Measurements from ENCODE around the gene GRM8. TPM values are rescaled to one million over a fixed set of nuclear protein-coding genes. Genes with fewer than 3 reads are reported as not detected.

The GRM8 gene
- total RNA-seq, 1 experiment from 2014 or later, result 1.8 TPM

GRCh38 chr7:127029823-127030222 is 222.9 kb downstream of the GRM8 start:
- Histone ChIP-seq H3K79me1 (ENCODE audit: insufficient read depth, low read depth, low read length, poor library complexity, severe bottlenecking) (no peaks in the 10 kb centered on the region), H4K8ac (replicated peaks; ENCODE audit: insufficient read length, low read depth, low read length) (no peak overlapping the region), H4K91ac (ENCODE audit: insufficient read length, low read depth, low read length) (no peak overlapping the region), H2BK120ac (ENCODE audit: low read depth, low read length, poor library complexity, severe bottlenecking) (no peak overlapping the region), H4K5ac (ENCODE audit: insufficient read length, low read depth, low read length) (no peak overlapping the region), H3K27me3 (ENCODE audit: insufficient read depth, low read length) (no peaks in the 10 kb centered on the region), H3K79me2 (ENCODE audit: insufficient read depth, low read length) (no peaks in the 10 kb centered on the region), H3K27ac (ENCODE audit: insufficient read length, low read depth, low read length) (no peak overlapping the region), H3K14ac (ENCODE audit: insufficient read depth, low read length) (no peak overlapping the region), H3K9me3 (ENCODE audit: control insufficient read depth, low read depth, low read length) (no peaks in the 10 kb centered on the region), H2AFZ (ENCODE audit: low read length) (no peak overlapping the region), H2BK12ac (ENCODE audit: insufficient read length, low read depth, low read length) (no peak overlapping the region), H4K20me1 (ENCODE audit: control insufficient read depth, insufficient read depth, insufficient read length) (no peaks in the 10 kb centered on the region), H3K4me2 (ENCODE audit: insufficient read depth, insufficient read length, low read length) (no peak overlapping the region), H3T11ph (ENCODE audit: low read length) (no peak overlapping the region), H3K56ac (ENCODE audit: insufficient read length, low read depth, low read length) (no peak overlapping the region), H3K23ac (ENCODE audit: insufficient read length, low read depth, low read length) (no peak overlapping the region), H3K4ac (ENCODE audit: low read depth, low read length) (no peak overlapping the region), H3K4me1 (ENCODE audit: insufficient read depth, low read length) (no peaks in the 10 kb centered on the region), H3K23me2 (ENCODE audit: insufficient read length, low read depth, low read length, poor library complexity, severe bottlenecking) (no peaks in the 10 kb centered on the region), H2BK5ac (ENCODE audit: insufficient read length, low read length) (no peak overlapping the region), H3K18ac (ENCODE audit: insufficient read length, low read depth, low read length) (no peak overlapping the region), H2AK5ac (ENCODE audit: insufficient read length, low read length) (no peak overlapping the region), H2BK20ac (ENCODE audit: low read depth, low read length, poor library complexity, severe bottlenecking) (no peak overlapping the region), H2BK15ac (ENCODE audit: low read depth, low read length) (no peak overlapping the region), H3K9ac (ENCODE audit: extremely low read depth, insufficient read length, low read length) (no peak overlapping the region)
- TF ChIP-seq CTCF (conservative IDR thresholded peaks at IDR 0.05), result no peak
- Mint-ChIP-seq H3K27ac (no peak overlapping the region), H3K4me1 (no peaks in the 10 kb centered on the region), H3K27me3 (ENCODE audit: low read depth) (peaks cover 6% of the 10 kb centered on the region), H3K4me3 (no peak overlapping the region), H3K9me3 (peaks cover 0 to 7% of the 10 kb centered on the region in 2 experiments; a peak in 4 of 5 replicates), H3K36me3 (ENCODE audit: insufficient read depth in 1 of 3, low read depth in 3 of 3) (no peaks in the 10 kb centered on the region)
- DNase-seq, result no peak
- WGBS (ENCODE audit: extremely low coverage, insufficient read length, low lambda C conversion rate), result no CpG with 5 or more reads among the region's 2 CpGs

Measured in H9 (cell line).